OCI-LY1 (cell line): ENCODE data around the gene OLFML1.

Experiments
- H2AFZ ChIP-seq: fragments of 200-600 bp; sonication (generic), shearing (Covaris generic); 2 replicates; pipeline ENCODE4 v1.6.0; 2014; ENCODE audit warnings: antibody characterized with exemption, mild to moderate bottlenecking, low read length
- H3F3A ChIP-seq: fragments of 200-600 bp; sonication (generic), shearing (Covaris generic); 2 replicates; pipeline ENCODE4 v1.6.0; 2014; ENCODE audit warnings: mild to moderate bottlenecking, antibody characterized with exemption, low read length, moderate library complexity; ENCODE audit not compliant: insufficient read depth
- H3K27ac ChIP-seq: fragments of 200-600 bp; sonication (generic); 2 replicates; pipeline ENCODE4 v1.5.1; 2014; ENCODE audit warnings: low read length, mixed run types, mild to moderate bottlenecking, low read depth; ENCODE audit not compliant: poor library complexity, severe bottlenecking
- H3K27me3 ChIP-seq: fragments of 200-600 bp; sonication (generic); 2 replicates; pipeline ENCODE4 v1.6.0; 2014; ENCODE audit warnings: antibody characterized with exemption, mild to moderate bottlenecking, low read length, moderate library complexity; ENCODE audit not compliant: insufficient read depth
- H3K36me3 ChIP-seq: fragments of 200-600 bp; sonication (generic); 2 replicates; pipeline ENCODE4 v1.6.1; 2014; ENCODE audit warnings: mild to moderate bottlenecking, antibody characterized with exemption, low read length, moderate library complexity, mixed read lengths; ENCODE audit not compliant: insufficient read depth
- H3K4me1 ChIP-seq: fragments of 200-600 bp; sonication (generic); 2 replicates; pipeline ENCODE4 v1.5.1; 2014; ENCODE audit warnings: mild to moderate bottlenecking, low read length, moderate library complexity; ENCODE audit not compliant: insufficient read depth, severe bottlenecking
- H3K4me2 ChIP-seq: fragments of 200-600 bp; sonication (generic), shearing (Covaris generic); 2 replicates; pipeline ENCODE4 v1.6.1; 2014; ENCODE audit warnings: low read length
- H3K4me3 ChIP-seq: fragments of 200-600 bp; sonication (generic); 2 replicates; pipeline ENCODE4 v1.5.1; 2014; ENCODE audit warnings: low read length, low read depth, mild to moderate bottlenecking, mixed read lengths; ENCODE audit not compliant: poor library complexity, severe bottlenecking
- H3K79me2 ChIP-seq: fragments of 200-600 bp; shearing (Covaris generic); 2 replicates; pipeline ENCODE4 v1.6.1; 2016; ENCODE audit warnings: mixed run types, low read length, mixed read lengths; ENCODE audit not compliant: insufficient read depth
- H3K9ac ChIP-seq: fragments of 200-600 bp; sonication (generic), shearing (Covaris generic); 2 replicates; pipeline ENCODE4 v1.6.1; 2014; ENCODE audit warnings: mild to moderate bottlenecking, low read length, mixed read lengths
- H3K9me2 ChIP-seq: fragments of 200-600 bp; sonication (generic), shearing (Covaris generic); 2 replicates; pipeline ENCODE4 v1.6.1; 2014; ENCODE audit warnings: low read depth, mild to moderate bottlenecking, low read length, mixed read lengths
- H3K9me3 ChIP-seq: fragments of 200-600 bp; shearing (Covaris generic); 2 replicates; pipeline ENCODE4 v1.6.1; 2014; ENCODE audit warnings: low read length, mixed read lengths
- H4K20me1 ChIP-seq: fragments of 200-600 bp; sonication (generic), shearing (Covaris generic); 2 replicates; pipeline ENCODE4 v1.6.0; 2016; ENCODE audit warnings: mild to moderate bottlenecking, low read length; ENCODE audit not compliant: insufficient read depth
- CTCF ChIP-seq: fragments of 200-600 bp; sonication (generic), shearing (Covaris generic); IDR thresholded peaks from 2 replicates; pipeline ENCODE4 v1.5.1; 2017; ENCODE audit warnings: mild to moderate bottlenecking, antibody characterized with exemption, low read length, moderate library complexity, mixed read lengths
- EZH2 ChIP-seq: fragments of 200-600 bp; sonication (generic), shearing (Covaris generic); IDR thresholded peaks from 2 replicates; pipeline ENCODE4 v1.8.0; 2017; ENCODE audit warnings: borderline replicate concordance, mixed run types, mild to moderate bottlenecking, antibody characterized with exemption, low read length, moderate library complexity, mixed read lengths

Gene OLFML1

DNA sequence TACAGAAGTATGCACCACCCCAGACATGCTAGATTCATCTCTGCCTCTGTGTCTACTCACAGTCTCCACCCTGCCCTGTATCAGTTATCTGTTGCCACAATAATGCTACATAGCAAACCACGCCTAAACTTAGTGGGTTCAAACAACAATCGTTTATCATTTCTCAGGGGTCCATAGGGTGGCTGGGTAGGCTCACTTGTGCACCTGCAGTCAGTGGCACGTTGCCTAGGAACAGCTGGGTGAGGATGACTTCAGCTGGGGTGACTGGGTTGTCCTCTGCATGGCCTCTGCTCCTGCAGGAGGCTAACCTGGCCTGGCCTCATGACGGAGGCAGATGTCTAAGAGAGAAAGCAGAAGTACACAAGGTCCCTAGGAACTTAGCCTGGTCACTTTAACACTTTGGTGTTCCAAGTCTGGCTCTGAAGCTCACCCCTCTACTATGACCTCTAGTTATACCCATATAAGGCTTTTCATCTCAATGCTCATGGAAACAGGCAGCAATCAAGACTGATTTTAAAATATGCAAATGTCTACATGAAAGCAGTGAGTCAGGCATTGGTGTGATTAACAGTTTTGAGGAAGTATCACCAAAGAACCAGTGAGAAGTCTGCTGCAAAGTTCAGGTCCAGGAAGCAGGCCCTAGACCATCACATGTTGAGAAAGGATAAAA, 10.7 kb downstream of the OLFML1 start:
- H3F3A ChIP-seq: no peaks in the 10 kb centered on the region
- no peak for TF ChIP-seq EZH2
- TF ChIP-seq CTCF: no peak
- peak overlapping the region; percentile 74 for H3K27ac ChIP-seq
- H3K4me3 ChIP-seq: peak overlapping the region; percentile 7
- H3K9me2 ChIP-seq: no peaks in the 10 kb centered on the region
- H3K4me1 ChIP-seq: peaks cover 49% of the 10 kb centered on the region
- no peaks in the 10 kb centered on the region for H4K20me1 ChIP-seq
- no peak overlapping the region; the same call in 1 of the 2 replicates for H3K9ac ChIP-seq
- no peaks in the 10 kb centered on the region for H3K36me3 ChIP-seq
- H3K27me3 ChIP-seq: no peaks in the 10 kb centered on the region
- H2AFZ ChIP-seq: no peak overlapping the region
- H3K4me2 ChIP-seq: peak overlapping the region; percentile 31; the same call in 1 of the 2 replicates
- H3K79me2 ChIP-seq: no peaks in the 10 kb centered on the region
- no peaks in the 10 kb centered on the region for H3K9me3 ChIP-seq

DNA sequence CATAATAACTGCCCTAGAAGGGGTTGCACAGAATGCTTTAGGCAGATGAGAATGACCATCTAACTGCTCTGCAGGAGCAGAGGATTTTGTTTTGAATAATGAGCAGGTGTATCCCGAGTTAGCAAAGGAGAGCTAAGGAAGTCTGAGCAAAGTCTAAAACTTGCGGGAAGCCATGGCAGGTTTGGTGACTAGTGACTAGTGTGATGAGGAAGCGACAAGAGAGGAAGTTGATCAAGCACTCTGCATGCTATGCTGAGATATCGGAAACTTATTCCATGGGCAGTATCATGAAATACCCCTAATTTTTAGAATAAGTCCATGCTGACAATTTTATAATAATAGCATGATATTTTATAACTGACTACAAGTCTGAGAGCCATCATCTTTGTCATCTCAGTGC, 12.9 kb downstream of the OLFML1 start:
- no peak overlapping the region for H3K4me3 ChIP-seq
- H3K9me2 ChIP-seq: no peaks in the 10 kb centered on the region
- TF ChIP-seq CTCF (no peak), EZH2 (no peak)
- H3K9me3 ChIP-seq: no peaks in the 10 kb centered on the region
- H3K9ac ChIP-seq: no peak overlapping the region
- H2AFZ ChIP-seq: no peak overlapping the region
- H3K27ac ChIP-seq: no peak overlapping the region
- H4K20me1 ChIP-seq: no peaks in the 10 kb centered on the region
- H3K27me3 ChIP-seq: no peaks in the 10 kb centered on the region
- peaks cover 42% of the 10 kb centered on the region for H3K4me1 ChIP-seq
- H3F3A ChIP-seq: no peaks in the 10 kb centered on the region
- no peak overlapping the region for H3K4me2 ChIP-seq
- H3K79me2 ChIP-seq: no peaks in the 10 kb centered on the region
- no peaks in the 10 kb centered on the region for H3K36me3 ChIP-seq

- Histone ChIP-seq H3K27ac (no peak overlapping the region), H3F3A (no peaks in the 10 kb centered on the region), H3K4me3 (no peak overlapping the region), H3K9ac (no peak overlapping the region), H3K9me3 (no peaks in the 10 kb centered on the region), H3K4me2 (no peak overlapping the region), H3K9me2 (no peaks in the 10 kb centered on the region), H4K20me1 (no peaks in the 10 kb centered on the region), H3K27me3 (no peaks in the 10 kb centered on the region), H2AFZ (no peak overlapping the region), H3K79me2 (no peaks in the 10 kb centered on the region), H3K4me1 (peaks cover 33% of the 10 kb centered on the region), H3K36me3 (no peaks in the 10 kb centered on the region)
- no peak for TF ChIP-seq CTCF
- TF ChIP-seq EZH2: no peak
Measured at GRCh38 chr11:7499081-7499480, 13.8 kb downstream of the OLFML1 start.
